ENCODE results near the gene STPG2. TPM values are rescaled to one million over a fixed set of nuclear protein-coding genes. Genes with fewer than 3 reads are reported as not detected.

Gene STPG2
- total RNA-seq, 3 donors from 2014 or later (not counting 1 experiment from before 2014, with no cell fraction given): 0.23 TPM; not detected in 2

DNA sequence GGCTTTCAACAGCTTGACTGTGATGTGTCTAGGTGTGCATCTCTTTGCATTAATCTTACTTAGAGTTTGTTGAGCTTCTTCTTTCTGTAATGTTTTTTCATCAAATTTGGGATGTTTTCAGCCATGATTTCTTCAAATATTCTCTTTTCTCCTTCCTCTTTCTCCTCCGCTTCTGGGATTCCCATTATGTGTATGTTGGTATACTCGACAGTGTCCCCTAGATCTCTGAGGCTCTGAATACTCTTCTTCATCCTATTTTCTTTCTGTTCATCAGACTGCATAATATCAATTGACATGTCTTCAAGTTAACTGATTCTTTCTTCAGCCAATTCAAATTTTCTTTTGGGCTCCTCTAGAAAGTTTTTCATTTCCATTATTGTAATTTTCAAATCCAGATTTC, 25.9 kb downstream of the STPG2 start:
- Mint-ChIP-seq H3K36me3 (peaks cover 8% of the 10 kb centered on the region), H3K27ac (no peak overlapping the region), H3K4me3 (no peak overlapping the region), H3K27me3 (ENCODE audit: low read depth in 2 of 2) (peaks cover 0 to 13% of the 10 kb centered on the region in 2 donors), H3K4me1 (no peaks in the 10 kb centered on the region), H3K9me3 (peaks cover 5 to 8% of the 10 kb centered on the region in 2 donors)
- Histone ChIP-seq H3K4me3 (ENCODE audit: low read length) (no peak overlapping the region), H3K4me1 (ENCODE audit: control insufficient read depth, insufficient read depth, low read length) (no peaks in the 10 kb centered on the region), H3K36me3 (ENCODE audit: control insufficient read depth, insufficient read depth, low read length) (no peaks in the 10 kb centered on the region), H3K27ac (ENCODE audit: low read length) (no peak overlapping the region), H3K9me3 (ENCODE audit: control insufficient read depth, insufficient read depth, low read length) (no peaks in the 10 kb centered on the region), H3K27me3 (ENCODE audit: control insufficient read depth, insufficient read depth, low read length) (no peaks in the 10 kb centered on the region)
- intact Hi-C loops (cut with micrococcal nuclease): no loop called here
- no peak for DNase-seq
- ATAC-seq: no peak
- TF ChIP-seq, protein P1, sequence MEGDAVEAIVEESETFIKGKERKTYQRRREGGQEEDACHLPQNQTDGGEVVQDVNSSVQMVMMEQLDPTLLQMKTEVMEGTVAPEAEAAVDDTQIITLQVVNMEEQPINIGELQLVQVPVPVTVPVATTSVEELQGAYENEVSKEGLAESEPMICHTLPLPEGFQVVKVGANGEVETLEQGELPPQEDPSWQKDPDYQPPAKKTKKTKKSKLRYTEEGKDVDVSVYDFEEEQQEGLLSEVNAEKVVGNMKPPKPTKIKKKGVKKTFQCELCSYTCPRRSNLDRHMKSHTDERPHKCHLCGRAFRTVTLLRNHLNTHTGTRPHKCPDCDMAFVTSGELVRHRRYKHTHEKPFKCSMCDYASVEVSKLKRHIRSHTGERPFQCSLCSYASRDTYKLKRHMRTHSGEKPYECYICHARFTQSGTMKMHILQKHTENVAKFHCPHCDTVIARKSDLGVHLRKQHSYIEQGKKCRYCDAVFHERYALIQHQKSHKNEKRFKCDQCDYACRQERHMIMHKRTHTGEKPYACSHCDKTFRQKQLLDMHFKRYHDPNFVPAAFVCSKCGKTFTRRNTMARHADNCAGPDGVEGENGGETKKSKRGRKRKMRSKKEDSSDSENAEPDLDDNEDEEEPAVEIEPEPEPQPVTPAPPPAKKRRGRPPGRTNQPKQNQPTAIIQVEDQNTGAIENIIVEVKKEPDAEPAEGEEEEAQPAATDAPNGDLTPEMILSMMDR (IDR thresholded peaks at IDR 0.05): no peak
- 100% methylated on average over 2 of the region's 2 CpGs for WGBS (ENCODE audit: insufficient coverage)

DNA sequence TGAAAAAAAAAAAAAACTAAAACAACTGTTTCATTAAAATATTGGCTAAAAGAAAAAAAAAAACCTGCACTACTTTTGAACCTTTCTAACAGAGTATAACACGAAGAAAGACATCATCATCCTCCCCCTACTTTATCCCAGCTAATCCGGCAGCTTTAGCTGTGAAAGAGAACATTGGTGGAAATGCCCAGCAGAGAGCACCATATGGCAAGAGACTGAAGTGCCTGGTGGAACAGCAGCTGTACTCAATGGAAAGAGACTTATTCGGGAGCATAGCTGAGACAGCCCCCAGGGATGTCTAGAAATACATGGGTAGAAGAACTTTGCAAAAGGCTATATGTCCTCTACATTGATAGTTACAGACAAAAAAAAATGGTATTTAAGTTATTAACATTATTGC, 30.3 kb downstream of the STPG2 start:
- Mint-ChIP-seq H3K27ac (no peak overlapping the region), H3K4me3 (no peak overlapping the region), H3K9me3 (peaks cover 5% of the 10 kb centered on the region in 2 donors), H3K4me1 (no peaks in the 10 kb centered on the region), H3K36me3 (peaks cover 8% of the 10 kb centered on the region), H3K27me3 (ENCODE audit: low read depth in 2 of 2) (peaks cover 5 to 12% of the 10 kb centered on the region in 2 donors)
- intact Hi-C loops (cut with micrococcal nuclease): no loop called here
- ATAC-seq (no peak), DNase-seq (peak in 1 of 2 donors; percentile 36)
- Histone ChIP-seq H3K36me3 (ENCODE audit: control insufficient read depth, insufficient read depth, low read length) (no peaks in the 10 kb centered on the region), H3K4me3 (ENCODE audit: low read length) (no peak overlapping the region), H3K27me3 (ENCODE audit: control insufficient read depth, insufficient read depth, low read length) (no peaks in the 10 kb centered on the region), H3K9me3 (ENCODE audit: control insufficient read depth, insufficient read depth, low read length) (no peaks in the 10 kb centered on the region), H3K27ac (ENCODE audit: low read length) (no peak overlapping the region), H3K4me1 (ENCODE audit: control insufficient read depth, insufficient read depth, low read length) (no peaks in the 10 kb centered on the region)
- TF ChIP-seq, protein P1 (IDR thresholded peaks at IDR 0.05): no peak
- WGBS (ENCODE audit: insufficient coverage): 51% methylated on average over 2 of the region's 3 CpGs

DNA sequence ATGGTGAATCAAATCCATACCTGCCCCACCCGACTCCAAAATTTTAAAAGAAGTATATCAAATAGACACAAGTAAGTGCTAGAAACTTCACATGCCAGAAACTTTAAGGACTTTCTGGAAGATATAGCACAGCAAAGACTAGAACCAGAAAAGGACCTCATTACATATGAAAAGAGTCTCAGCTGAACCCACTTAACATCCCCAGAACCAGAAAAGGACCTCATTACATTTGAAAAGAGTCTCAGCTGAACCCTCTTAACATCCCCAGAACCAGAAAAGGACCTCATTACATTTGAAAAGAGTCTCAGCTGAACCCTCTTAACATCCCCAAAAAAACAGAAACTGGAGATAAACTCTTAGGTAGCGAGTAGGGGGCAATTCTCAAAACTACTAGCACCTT, 32.3 kb downstream of the STPG2 start:
- ATAC-seq: no peak
- no peaks in the 10 kb centered on the region for H3K9me3 Mint-ChIP-seq
- whole genome bisulfite sequencing (ENCODE audit: insufficient coverage): 86% methylated on average over 1 of the region's 2 CpGs

DNA sequence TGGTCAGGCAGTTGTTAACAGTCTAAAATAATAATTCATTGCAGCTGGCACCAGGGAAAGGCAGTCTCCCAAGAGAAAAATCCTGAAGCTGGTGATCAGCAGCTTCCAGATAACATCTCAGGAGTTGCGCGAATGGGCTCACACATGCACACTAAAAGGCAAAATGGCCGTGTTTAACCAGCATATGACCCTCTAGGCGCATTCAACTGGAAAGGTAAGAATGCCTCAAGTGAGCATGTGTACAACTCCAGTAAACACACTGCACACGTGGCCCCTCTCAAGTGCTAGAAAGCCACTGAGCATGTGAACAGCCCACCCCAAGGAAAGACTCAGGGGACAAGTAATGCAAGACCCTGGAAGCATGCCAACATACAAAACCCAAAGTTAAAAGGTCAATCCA, 33.1 kb downstream of the STPG2 start:
- TF ChIP-seq, protein P1 (IDR thresholded peaks at IDR 0.05): no peak
- H3K9me3 ChIP-seq (ENCODE audit: control insufficient read depth, insufficient read depth, low read length): no peaks in the 10 kb centered on the region
- H3K27me3 Mint-ChIP-seq (ENCODE audit: low read depth in 2 of 2): peaks cover 4 to 25% of the 10 kb centered on the region in 2 donors
- no peak overlapping the region for H3K27ac Mint-ChIP-seq
- 89% methylated on average over 5 of the region's 5 CpGs for WGBS (ENCODE audit: insufficient coverage)
- no peaks in the 10 kb centered on the region for H3K9me3 Mint-ChIP-seq
- H3K36me3 Mint-ChIP-seq: no peaks in the 10 kb centered on the region
- H3K27me3 ChIP-seq (ENCODE audit: control insufficient read depth, insufficient read depth, low read length): no peaks in the 10 kb centered on the region
- no peaks in the 10 kb centered on the region for H3K36me3 ChIP-seq (ENCODE audit: control insufficient read depth, insufficient read depth, low read length)
- H3K4me1 ChIP-seq (ENCODE audit: control insufficient read depth, insufficient read depth, low read length): no peaks in the 10 kb centered on the region
- intact Hi-C loops (cut with micrococcal nuclease): no loop called here
- no peaks in the 10 kb centered on the region for H3K4me1 Mint-ChIP-seq
- no peak overlapping the region for H3K4me3 Mint-ChIP-seq
- H3K4me3 ChIP-seq (ENCODE audit: low read length): no peak overlapping the region
- ATAC-seq (no peak), DNase-seq (no peak)
- no peak overlapping the region for H3K27ac ChIP-seq (ENCODE audit: low read length)

More for the DNA sequence above, 32.3 kb downstream of the STPG2 start:
- Mint-ChIP-seq H3K4me3 (no peak overlapping the region), H3K36me3 (no peaks in the 10 kb centered on the region), H3K27ac (no peak overlapping the region), H3K27me3 (ENCODE audit: low read depth in 2 of 2) (peaks cover 4 to 25% of the 10 kb centered on the region in 2 donors), H3K4me1 (no peaks in the 10 kb centered on the region)
- Histone ChIP-seq H3K27me3 (ENCODE audit: control insufficient read depth, insufficient read depth, low read length) (no peaks in the 10 kb centered on the region), H3K9me3 (ENCODE audit: control insufficient read depth, insufficient read depth, low read length) (no peaks in the 10 kb centered on the region), H3K36me3 (ENCODE audit: control insufficient read depth, insufficient read depth, low read length) (no peaks in the 10 kb centered on the region), H3K4me3 (ENCODE audit: low read length) (no peak overlapping the region), H3K27ac (ENCODE audit: low read length) (no peak overlapping the region), H3K4me1 (ENCODE audit: control insufficient read depth, insufficient read depth, low read length) (no peaks in the 10 kb centered on the region)
- DNase-seq: no peak
- TF ChIP-seq, protein P1 (IDR thresholded peaks at IDR 0.05): no peak
- intact Hi-C loops (cut with micrococcal nuclease): no loop called here
